ENCODE data around the gene SLC6A11.

DNA sequence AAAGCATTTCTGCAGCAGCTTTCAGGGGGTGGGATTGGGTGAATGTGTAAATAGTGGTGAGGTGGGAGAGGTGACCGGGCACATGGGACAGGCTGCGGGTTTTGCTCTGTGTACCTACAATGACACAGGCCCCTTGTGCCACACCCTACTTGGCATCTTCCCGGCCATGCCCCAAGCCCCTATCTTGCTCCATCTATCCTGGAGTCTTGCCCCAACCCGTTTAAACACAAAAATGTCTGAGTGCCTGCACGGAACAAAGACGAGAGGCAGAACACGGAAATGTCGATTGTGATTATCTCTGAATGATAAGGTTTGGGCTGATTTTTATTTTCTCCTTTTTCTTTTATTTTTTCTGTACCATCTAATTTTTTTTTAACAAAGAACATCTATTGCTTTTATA lies 130.5 kb downstream of the SLC6A11 start:
- TF ChIP-seq POLR2A (IDR thresholded peaks at IDR 0.05) (no peak), POLR2AphosphoS5 (IDR thresholded peaks at IDR 0.05) (no peak)
- TF ChIP-seq, protein P1, sequence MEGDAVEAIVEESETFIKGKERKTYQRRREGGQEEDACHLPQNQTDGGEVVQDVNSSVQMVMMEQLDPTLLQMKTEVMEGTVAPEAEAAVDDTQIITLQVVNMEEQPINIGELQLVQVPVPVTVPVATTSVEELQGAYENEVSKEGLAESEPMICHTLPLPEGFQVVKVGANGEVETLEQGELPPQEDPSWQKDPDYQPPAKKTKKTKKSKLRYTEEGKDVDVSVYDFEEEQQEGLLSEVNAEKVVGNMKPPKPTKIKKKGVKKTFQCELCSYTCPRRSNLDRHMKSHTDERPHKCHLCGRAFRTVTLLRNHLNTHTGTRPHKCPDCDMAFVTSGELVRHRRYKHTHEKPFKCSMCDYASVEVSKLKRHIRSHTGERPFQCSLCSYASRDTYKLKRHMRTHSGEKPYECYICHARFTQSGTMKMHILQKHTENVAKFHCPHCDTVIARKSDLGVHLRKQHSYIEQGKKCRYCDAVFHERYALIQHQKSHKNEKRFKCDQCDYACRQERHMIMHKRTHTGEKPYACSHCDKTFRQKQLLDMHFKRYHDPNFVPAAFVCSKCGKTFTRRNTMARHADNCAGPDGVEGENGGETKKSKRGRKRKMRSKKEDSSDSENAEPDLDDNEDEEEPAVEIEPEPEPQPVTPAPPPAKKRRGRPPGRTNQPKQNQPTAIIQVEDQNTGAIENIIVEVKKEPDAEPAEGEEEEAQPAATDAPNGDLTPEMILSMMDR (IDR thresholded peaks at IDR 0.05): no peak

All from upper lobe of left lung (tissue), 4 donors.